Hematopoietic multipotent progenitor cell treated with erythropoietin and hydrocortisone succinate and interleukin-3 and kit ligand, for 6 days (in vitro differentiated cells): ENCODE data around the gene AQP5.

Source experiments
- DNase-seq: peaks from one replicate; pipeline ENCODE4 v3.0.0-alpha.2; 2015

AQP5 gene

DNA sequence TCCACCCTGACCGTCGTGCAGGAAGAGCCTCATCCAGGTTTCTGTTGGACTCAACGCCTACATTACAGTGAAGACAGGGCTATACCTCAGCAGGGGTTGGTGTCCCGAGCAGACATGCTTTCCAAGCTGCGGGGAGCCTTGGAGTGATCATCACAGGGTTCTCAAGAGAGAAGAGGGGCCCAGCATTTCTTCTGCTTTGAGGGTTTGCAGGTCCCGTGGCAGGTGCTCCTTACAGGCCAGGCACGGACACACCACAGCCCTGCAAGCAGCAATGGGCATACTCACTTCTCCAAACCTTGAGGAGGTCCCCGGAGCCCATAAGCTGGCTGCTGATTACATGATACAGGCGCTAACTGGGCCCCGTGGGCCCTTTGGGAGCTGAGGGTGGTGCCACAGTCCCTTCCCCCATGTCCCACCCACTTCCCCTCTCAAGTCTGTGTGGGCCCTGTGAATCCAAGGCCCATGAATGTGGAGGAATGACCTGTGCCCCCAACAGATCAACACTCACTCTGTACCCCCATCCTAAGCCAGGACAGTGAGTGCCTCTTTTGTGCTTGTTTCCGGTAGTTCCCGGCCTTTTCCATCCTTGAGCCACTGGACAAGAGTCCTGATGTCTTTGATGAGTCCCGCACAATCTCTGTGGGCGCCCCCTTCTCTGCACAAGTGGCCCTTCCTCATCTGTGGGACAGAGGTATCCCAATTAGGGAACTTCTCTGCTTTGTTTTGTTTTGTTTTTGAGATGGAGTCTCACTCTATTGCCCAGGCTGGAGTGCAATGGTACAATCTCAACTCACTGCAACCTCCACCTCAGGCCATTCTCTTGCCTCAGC is 10.0 kb upstream of the AQP5 start:
- DNase-seq, result no peak

GRCh38 chr12:49952391-49953055 is 9.1 kb upstream of the AQP5 start:
- DNase-seq, result no peak

- DNase-seq, result no peak
These were observed 8.5 kb upstream of the AQP5 start for GRCh38 chr12:49953151-49953550.

- DNase-seq, result no peak
These were observed 7.5 kb upstream of the AQP5 start for GRCh38 chr12:49953961-49954846.

DNA sequence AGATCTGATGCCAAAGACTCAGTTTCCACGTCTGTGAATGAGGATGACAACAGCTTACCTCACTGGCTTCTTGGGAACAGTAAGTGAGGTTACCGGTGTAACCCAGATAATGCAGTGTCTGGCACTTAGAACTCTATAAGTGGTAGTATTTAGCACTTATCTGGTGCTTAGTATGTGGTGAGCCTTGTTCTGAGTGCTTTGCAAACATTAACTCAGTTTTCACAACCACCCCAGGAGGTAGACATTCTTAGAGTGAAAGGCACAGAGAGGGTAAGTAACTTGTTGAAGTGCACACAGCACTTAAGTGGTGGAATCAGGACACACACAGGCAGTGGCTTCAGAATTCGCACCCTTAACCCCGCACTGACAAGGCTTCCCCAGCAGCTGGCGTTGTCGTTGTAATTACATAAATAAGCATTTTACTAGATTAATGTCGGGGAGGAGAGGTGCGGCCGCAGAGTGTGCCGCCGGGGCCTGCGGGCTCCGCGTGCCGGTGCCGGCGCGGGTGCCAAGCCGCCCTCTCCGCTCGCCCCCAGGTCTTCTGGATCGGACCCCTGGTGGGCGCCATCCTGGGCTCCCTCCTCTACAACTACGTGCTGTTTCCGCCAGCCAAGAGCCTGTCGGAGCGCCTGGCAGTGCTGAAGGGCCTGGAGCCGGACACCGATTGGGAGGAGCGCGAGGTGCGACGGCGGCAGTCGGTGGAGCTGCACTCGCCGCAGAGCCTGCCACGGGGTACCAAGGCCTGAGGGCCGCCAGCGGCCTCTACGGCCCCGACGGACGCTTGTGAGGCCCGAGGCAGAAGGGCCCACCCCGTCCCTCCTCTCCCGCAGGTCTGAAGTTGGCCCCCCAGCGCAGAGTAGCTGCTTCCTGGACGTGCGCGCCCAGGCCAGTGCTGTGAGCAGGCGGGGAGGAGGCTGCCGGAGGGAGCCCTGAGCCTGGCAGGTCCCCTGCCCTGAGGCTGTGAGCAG is 6.5 kb upstream of the AQP5 start:
- DNase-seq, result peak; percentile 32

- DNase-seq, result no peak
These were observed 5.6 kb upstream of the AQP5 start for GRCh38 chr12:49955899-49956662.

- no peak for DNase-seq
These were observed 4.8 kb upstream of the AQP5 start for GRCh38 chr12:49956663-49957569.

- DNase-seq, result no peak
These were observed 4.1 kb upstream of the AQP5 start for GRCh38 chr12:49957570-49957967.

DNA sequence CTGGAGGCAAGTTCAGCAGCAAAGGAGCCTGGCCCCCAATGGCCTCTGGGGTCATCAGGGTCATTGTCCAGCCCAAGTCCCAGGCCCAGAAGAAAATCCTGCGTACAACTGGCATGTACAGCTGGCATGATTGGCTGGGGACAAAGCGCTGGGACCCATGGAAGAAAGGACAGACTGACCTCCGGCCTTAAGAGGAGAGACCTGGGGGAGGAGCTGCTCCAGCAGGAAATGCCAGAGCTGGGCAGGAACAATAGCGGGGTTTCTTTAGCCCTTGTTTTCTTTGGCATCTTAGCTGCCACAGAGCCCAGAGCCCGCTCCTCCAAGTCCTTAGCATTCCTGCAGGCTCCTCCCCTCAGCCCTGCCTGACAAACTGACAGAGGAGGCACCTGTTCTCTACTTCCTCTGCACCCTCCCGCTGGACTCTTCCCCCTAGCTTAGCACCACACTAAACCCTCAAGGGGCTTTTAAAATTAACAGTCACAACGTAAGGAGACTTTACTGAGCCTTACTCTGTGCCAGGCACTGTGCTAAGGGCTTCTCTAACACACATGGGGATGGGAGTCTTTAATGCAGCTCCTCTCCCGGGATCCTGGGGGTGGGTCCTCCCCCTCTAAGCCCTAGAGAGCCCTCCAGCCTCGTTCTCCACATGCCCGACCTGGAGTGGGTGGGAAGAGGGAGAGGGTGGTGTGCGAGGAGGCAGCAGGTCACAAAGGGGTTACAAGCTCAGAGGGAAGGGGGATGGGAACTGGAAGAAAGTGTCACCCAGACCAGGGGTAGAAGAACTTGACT is 1.8 kb upstream of the AQP5 start:
- DNase-seq, result no peak

DNA sequence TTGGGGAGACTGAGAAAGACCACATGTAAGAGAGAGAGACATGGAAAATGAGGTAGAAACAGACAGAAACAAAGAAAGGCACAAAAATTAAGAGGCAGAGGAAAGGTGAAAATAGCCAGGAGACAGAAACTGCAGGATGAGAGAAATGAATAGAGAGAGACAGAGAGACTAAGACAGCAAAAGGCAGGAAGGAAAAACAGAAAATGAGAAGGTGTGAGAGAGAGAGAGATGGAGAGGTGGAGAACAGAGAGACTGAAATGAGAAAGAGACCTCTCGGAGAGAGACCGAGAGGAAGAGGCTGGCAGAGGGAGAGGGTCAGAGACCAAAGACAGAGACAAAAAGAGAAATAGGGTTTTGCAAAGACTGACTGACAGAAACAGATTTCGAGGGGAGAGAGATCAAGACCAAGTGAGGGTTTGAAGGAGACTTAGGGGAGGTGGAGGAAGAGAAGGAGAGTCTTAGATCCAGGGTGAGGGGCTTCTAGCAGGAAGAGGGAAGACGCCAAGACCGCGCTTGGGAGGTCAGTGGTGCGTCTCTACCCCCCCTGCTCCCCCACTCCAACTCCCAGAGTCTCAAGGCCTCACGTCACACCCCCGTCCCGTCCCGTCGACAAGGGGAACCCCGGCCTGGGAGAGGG is 1.1 kb upstream of the AQP5 start:
- DNase-seq, result no peak

DNA sequence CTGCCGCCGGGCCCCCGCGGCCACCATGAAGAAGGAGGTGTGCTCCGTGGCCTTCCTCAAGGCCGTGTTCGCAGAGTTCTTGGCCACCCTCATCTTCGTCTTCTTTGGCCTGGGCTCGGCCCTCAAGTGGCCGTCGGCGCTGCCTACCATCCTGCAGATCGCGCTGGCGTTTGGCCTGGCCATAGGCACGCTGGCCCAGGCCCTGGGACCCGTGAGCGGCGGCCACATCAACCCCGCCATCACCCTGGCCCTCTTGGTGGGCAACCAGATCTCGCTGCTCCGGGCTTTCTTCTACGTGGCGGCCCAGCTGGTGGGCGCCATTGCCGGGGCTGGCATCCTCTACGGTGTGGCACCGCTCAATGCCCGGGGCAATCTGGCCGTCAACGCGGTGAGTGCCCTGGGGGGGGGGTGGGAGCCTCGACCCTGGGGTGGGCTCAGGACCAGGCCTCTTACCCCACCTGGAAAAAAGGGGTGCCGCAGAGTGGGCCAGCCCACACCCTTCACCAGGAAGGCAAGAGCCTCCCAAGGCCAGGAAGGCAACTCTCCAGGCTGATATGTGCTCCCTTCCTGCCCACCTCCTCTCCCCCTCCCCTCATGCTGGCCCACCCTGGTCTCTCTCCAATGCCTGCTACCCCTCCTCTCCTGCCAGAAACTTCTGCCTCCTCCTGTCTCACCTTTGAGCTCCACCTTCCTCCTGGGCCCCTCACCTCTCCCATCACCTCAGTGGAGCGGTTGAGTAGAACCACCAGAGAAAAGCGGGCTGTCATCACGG is 507 bp downstream of the AQP5 start:
- no peak for DNase-seq

- no peak for DNase-seq
These were observed 1.4 kb downstream of the AQP5 start for GRCh38 chr12:49962861-49963765.

- no peak for DNase-seq
These were observed 2.5 kb downstream of the AQP5 start for GRCh38 chr12:49963976-49964815.

DNA sequence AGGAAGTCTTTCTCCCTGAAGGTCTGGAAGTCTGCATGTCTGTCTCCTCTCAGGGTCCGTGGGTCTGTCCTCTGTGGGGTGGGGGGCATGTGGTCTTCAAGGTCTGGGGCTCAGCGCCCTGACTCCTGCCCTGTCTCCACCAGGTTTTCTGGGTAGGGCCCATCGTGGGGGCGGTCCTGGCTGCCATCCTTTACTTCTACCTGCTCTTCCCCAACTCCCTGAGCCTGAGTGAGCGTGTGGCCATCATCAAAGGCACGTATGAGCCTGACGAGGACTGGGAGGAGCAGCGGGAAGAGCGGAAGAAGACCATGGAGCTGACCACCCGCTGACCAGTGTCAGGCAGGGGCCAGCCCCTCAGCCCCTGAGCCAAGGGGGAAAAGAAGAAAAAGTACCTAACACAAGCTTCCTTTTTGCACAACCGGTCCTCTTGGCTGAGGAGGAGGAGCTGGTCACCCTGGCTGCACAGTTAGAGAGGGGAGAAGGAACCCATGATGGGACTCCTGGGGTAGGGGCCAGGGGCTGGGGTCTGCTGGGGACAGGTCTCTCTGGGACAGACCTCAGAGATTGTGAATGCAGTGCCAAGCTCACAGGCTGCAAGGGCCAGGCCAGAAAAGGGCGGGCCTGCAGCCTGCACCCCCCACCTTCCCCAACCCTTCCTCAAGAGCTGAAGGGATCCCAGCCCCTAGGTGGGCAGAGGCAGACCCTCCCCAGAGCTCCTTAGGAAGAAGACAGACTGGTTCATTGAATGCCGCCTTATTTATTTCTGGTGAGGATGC is 3.4 kb downstream of the AQP5 start:
- no peak for DNase-seq

- DNase-seq, result no peak
These were observed 4.2 kb downstream of the AQP5 start for GRCh38 chr12:49965836-49966235.
